Activated T-cell treated with anti-CD3 and anti-CD28 coated beads, Interleukin-2, amount 50 U/mL, for 24 hours (primary cell): ENCODE results near the gene KDM5A.

ENCODE experiments used
- DNase-seq: peaks from one replicate; pipeline ENCODE4 v3.0.0-alpha.2; 2020
- H3K27ac Mint-ChIP-seq: 2 replicates; pipeline ENCODE4 v1.8.0; 2020; ENCODE audit warnings: mild to moderate bottlenecking, mixed read lengths
- H3K27me3 Mint-ChIP-seq: 2 replicates; pipeline ENCODE4 v1.8.0; 2020; ENCODE audit warnings: mixed read lengths
- H3K36me3 Mint-ChIP-seq: 2 replicates; pipeline ENCODE4 v1.8.0; 2020; ENCODE audit warnings: low read depth, mixed read lengths
- H3K4me1 Mint-ChIP-seq: 2 replicates; pipeline ENCODE4 v1.8.0; 2020; ENCODE audit warnings: low read depth, mixed read lengths
- H3K4me3 Mint-ChIP-seq: 2 replicates; pipeline ENCODE4 v1.8.0; 2020; ENCODE audit warnings: mild to moderate bottlenecking, moderate library complexity, mixed read lengths
- H3K9me3 Mint-ChIP-seq: 2 replicates; pipeline ENCODE4 v1.8.0; 2020; ENCODE audit warnings: mixed read lengths

Gene KDM5A

DNA sequence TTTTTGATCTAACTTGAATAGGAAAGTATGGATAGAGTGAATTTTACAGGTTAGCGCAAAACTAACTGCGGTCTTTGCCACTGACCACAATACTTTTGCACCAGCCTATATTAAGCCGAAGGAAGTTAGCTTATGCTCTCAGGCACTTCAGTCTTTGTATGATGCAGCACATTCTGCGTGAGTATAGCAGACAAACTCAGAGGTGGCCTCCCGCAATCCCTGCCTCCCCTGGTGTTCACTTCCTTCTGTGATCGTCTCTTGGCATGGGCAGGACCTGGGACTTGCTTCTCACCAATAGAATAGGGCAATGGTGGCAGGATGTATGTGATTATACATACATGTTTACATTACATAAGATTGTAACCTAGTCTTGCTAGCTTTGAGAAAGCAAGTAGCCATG, 116.2 kb downstream of the KDM5A start:
- H3K27ac Mint-ChIP-seq, result no peak overlapping the region
- no peaks in the 10 kb centered on the region for H3K27me3 Mint-ChIP-seq
- H3K4me3 Mint-ChIP-seq, result no peak overlapping the region
- H3K9me3 Mint-ChIP-seq, result no peaks in the 10 kb centered on the region
- H3K36me3 Mint-ChIP-seq, result no peaks in the 10 kb centered on the region
- no peak for DNase-seq
- peaks cover 3% of the 10 kb centered on the region for H3K4me1 Mint-ChIP-seq

DNA sequence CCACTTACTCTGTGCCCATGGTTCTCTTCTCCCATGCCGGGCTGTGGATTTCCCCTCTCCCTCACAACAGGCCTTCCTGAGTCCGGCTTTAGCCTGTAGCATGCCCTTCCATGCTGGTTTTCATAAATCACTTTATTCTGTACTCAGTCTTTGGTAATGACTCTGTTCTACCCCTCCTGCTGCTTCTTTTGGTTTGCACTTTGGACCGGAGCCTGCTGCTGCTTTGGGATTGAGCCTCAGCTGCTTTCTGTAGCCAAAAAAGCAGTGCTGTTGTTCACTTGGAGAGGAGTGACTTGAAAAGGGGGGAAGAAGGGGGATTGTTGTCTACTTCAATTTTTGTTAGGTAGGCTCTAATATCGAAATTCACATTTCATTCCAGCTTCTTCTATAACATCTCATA, 118.0 kb downstream of the KDM5A start:
- no peak for DNase-seq
- Mint-ChIP-seq H3K36me3 (no peaks in the 10 kb centered on the region), H3K27me3 (no peaks in the 10 kb centered on the region), H3K27ac (no peak overlapping the region), H3K9me3 (no peaks in the 10 kb centered on the region), H3K4me1 (peaks cover 3% of the 10 kb centered on the region), H3K4me3 (no peak overlapping the region)

- no peaks in the 10 kb centered on the region for H3K9me3 Mint-ChIP-seq
- no peak for DNase-seq
- H3K4me3 Mint-ChIP-seq, result no peak overlapping the region
- no peaks in the 10 kb centered on the region for H3K36me3 Mint-ChIP-seq
- peaks cover 15% of the 10 kb centered on the region for H3K4me1 Mint-ChIP-seq
- H3K27me3 Mint-ChIP-seq, result no peaks in the 10 kb centered on the region
- H3K27ac Mint-ChIP-seq, result no peak overlapping the region
Observed at GRCh38 chr12:269191-269590, 119.9 kb downstream of the KDM5A start.

DNA sequence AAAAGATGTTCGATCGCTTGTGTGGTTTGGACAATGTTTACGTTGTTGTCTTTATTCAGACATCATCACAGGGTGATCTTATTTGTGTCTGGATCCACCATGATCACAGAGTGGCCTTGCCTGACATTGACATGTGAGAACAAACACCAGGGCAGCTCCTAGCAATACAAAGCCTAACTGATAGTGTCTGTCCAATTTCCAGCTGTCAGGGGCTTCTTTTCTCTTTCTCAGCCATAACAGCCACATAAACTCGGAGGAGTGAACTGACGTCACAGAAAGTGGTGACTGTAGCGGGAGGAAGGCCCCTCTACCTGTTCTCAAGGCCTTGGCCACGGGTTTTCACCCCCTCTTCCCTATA, 120.7 kb downstream of the KDM5A start:
- no peak for DNase-seq
- Mint-ChIP-seq H3K4me3 (no peak overlapping the region), H3K9me3 (no peaks in the 10 kb centered on the region), H3K4me1 (peaks cover 16% of the 10 kb centered on the region), H3K27me3 (no peaks in the 10 kb centered on the region), H3K36me3 (no peaks in the 10 kb centered on the region), H3K27ac (no peak overlapping the region)

DNA sequence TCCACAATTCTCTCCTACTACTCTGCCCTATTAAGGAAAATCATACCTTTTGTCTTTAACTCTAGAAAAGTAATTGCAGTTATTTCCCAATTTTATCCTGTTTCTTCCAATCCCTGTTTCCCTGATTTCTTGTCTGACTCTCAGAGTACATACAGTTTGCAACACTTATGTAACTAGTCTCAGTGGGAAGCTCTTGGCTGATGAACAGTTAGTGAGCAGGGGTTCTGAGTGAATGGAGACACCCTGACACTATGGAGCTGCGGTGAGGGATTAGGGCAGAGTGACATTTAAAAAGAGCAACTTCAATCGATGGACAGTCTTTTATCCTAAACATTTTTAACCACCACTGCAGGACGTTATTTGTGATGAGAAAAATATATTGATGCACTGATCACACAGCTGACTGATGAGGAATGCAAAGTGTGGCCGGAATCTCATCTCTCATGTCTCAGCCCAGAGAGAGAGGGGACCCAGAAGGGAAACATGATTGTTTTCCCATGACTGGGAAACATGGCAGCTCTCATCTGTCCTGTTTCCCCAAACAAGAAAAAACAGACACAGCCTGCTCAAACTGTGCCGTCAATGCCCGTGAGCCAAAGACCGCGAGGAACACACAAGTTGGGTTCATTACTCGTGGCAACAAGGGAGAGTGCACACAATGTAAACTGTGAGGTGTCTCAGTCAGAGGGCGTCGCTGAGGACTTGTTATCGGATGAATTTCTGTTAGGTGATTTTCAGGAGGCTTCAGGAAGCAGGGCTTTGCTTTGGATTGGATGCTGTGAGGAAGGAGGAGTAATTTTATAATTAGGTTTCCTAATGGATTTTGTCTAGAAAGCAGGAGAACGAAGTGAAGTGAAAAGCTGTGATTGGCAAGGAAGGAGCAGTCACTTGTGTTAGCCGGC, 121.3 kb downstream of the KDM5A start:
- no peak for DNase-seq
- H3K4me1 Mint-ChIP-seq, result peaks cover 13% of the 10 kb centered on the region

GRCh38 chr12:265096-265495, 124.0 kb downstream of the KDM5A start:
- H3K27ac Mint-ChIP-seq, result no peak overlapping the region
- no peaks in the 10 kb centered on the region for H3K36me3 Mint-ChIP-seq
- peaks cover 5% of the 10 kb centered on the region for H3K27me3 Mint-ChIP-seq
- H3K4me3 Mint-ChIP-seq, result no peak overlapping the region
- no peak for DNase-seq
- H3K9me3 Mint-ChIP-seq, result no peaks in the 10 kb centered on the region
- H3K4me1 Mint-ChIP-seq, result peaks cover 13% of the 10 kb centered on the region

More for the DNA sequence above, 121.3 kb downstream of the KDM5A start:
- Mint-ChIP-seq H3K27me3 (no peaks in the 10 kb centered on the region), H3K36me3 (no peaks in the 10 kb centered on the region), H3K9me3 (no peaks in the 10 kb centered on the region), H3K4me3 (no peak overlapping the region), H3K27ac (no peak overlapping the region)

DNA sequence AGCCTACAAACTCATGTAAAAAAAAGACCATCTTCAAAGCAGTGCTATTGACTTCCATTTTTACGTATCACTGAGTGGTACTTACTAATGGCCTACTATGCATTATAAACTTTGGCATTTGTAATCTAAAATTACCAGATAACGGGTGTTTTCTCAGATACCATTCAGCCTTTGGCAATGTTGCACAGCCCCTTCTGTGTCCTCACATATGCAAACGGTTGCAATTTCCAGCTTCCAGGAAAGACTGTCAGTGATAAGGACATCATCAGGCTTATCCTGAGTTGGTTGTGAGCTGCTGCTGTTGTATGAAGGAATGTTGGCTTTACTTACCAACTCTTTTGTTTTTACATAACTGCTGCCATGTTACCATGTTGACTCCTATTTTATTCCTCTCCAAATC, 124.9 kb downstream of the KDM5A start:
- Mint-ChIP-seq H3K9me3 (no peaks in the 10 kb centered on the region), H3K27ac (no peak overlapping the region), H3K27me3 (peaks cover 12% of the 10 kb centered on the region), H3K36me3 (no peaks in the 10 kb centered on the region), H3K4me1 (peaks cover 13% of the 10 kb centered on the region), H3K4me3 (no peak overlapping the region)
- no peak for DNase-seq

DNA sequence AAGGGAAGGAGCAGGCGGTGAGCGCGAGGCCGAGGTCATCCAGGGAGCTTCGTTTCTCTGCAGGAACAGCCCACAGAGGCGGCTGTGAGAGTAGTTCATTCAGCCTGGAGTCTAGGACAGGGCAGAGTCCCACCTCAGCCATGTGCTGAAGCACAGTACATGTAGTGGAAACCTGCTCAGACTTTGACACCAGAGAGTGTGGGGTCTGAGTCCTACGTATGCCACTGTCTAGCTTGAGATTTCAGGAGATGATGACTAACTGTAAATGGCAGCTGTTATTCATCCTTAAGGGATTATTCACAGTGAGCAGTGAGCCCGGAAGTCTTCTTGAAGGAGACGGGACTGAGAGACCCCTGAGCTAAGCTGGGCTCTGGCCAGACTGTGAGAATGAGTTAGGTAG, 125.5 kb downstream of the KDM5A start:
- Mint-ChIP-seq H3K9me3 (no peaks in the 10 kb centered on the region), H3K36me3 (no peaks in the 10 kb centered on the region), H3K27me3 (peaks cover 14% of the 10 kb centered on the region), H3K27ac (no peak overlapping the region), H3K4me1 (peaks cover 13% of the 10 kb centered on the region), H3K4me3 (no peak overlapping the region)
- no peak for DNase-seq

DNA sequence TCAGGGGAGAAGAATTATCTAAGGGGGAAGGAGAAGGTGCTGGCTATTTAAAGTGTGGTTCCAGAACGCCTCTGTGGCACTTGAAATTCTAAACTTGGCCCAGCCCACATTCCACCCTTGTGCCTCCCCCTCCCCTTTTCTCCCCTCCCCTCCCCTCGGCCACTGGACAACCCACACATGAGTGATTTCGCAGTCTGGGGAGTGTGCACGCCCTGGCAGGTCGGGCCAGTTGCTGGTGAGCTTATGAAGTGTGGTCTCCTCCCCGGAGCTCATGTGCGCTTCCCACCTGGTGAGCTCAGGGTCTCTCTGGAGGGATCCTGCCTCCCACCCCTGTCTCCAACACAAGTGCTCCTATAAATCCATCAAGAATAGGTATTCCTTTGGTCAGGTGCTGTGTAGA, 126.3 kb downstream of the KDM5A start, which contains the start of gene SLC6A13:
TSS of gene SLC6A13 (minus strand) at position 20 of the 400 bp plus-strand sequence. CDS start 2,784 bp downstream, outside the sequence.
- H3K27ac Mint-ChIP-seq, result no peak within 1 kb of the TSS
- no peak within 1 kb of the TSS for H3K4me3 Mint-ChIP-seq
- H3K9me3 Mint-ChIP-seq, result no peaks in the 10 kb centered on the region
- no peak for DNase-seq
- H3K27me3 Mint-ChIP-seq, result peaks cover 22% of the 10 kb centered on the region
- no peaks in the 10 kb centered on the region for H3K36me3 Mint-ChIP-seq
- H3K4me1 Mint-ChIP-seq, result peaks cover 13% of the 10 kb centered on the region

DNA sequence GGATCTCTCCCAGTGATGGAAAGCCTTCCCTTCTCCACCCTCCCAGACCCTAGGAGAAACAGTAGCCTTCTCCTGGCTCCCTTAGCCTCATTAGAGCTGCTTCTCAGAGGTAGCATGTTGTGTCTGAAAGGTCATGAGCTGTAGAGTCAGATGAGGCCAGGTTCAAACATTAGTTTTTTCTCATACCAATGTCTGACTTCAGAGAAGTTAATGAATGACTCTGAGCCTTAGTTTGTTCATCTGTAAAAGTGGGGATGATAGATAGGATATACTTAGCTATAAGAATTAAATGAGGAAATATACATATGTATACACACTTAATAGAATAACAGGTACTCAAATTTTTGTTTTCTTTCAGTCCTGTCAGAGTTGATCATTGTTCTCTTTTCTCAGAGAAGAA, 127.0 kb downstream of the KDM5A start:
- H3K9me3 Mint-ChIP-seq, result no peaks in the 10 kb centered on the region
- H3K4me3 Mint-ChIP-seq, result no peak overlapping the region
- H3K27ac Mint-ChIP-seq, result no peak overlapping the region
- no peak for DNase-seq
- H3K36me3 Mint-ChIP-seq, result no peaks in the 10 kb centered on the region
- peaks cover 29% of the 10 kb centered on the region for H3K27me3 Mint-ChIP-seq
- H3K4me1 Mint-ChIP-seq, result peaks cover 13% of the 10 kb centered on the region

- H3K27ac Mint-ChIP-seq, result no peak overlapping the region
- H3K27me3 Mint-ChIP-seq, result peaks cover 57% of the 10 kb centered on the region
- no peaks in the 10 kb centered on the region for H3K4me1 Mint-ChIP-seq
- H3K36me3 Mint-ChIP-seq, result no peaks in the 10 kb centered on the region
- H3K9me3 Mint-ChIP-seq, result no peaks in the 10 kb centered on the region
- no peak overlapping the region for H3K4me3 Mint-ChIP-seq
- no peak for DNase-seq
Observed at GRCh38 chr12:257521-258321, 131.4 kb downstream of the KDM5A start.

DNA sequence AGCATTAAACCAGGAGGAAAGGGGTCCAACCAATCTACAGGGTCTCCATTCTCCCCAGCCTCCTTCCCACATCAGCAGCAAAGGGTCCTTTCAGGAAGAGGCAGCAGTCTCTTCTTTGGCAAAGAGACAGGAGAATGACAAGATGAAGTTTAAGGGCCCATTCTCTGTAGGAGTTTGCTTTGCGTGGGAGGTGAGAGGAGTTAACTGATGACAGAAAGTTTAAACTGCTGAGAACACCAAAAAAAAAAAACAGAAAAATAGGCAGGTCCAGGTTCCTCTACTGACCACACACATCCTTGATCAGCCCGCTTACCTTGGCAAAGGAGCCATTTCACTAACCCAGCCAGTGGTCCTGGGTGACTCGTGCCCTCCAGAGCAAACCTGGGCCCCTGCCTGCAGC, 132.2 kb downstream of the KDM5A start:
- Mint-ChIP-seq H3K4me3 (no peak overlapping the region), H3K27me3 (peaks cover 55% of the 10 kb centered on the region), H3K27ac (no peak overlapping the region), H3K9me3 (no peaks in the 10 kb centered on the region), H3K36me3 (no peaks in the 10 kb centered on the region), H3K4me1 (no peaks in the 10 kb centered on the region)
- DNase-seq, result no peak

DNA sequence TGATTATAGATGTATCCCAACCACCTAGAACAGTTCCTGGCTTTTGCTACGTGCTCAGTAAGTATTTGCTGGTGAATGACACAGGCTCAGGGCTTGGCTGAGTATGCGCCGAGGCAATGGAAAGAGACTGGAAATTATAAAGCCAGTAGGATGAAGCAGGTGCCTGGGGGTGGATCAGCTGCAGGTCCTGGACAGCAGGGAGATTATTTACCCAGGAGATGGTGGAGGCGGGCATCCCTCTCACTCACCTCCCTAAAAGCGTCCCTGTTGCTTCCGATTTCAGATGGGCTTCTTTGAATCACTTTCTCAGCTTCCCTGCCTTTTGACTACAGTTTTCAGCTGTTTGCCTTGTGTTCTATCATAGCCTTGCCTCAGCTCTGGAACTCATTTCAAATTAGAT, 132.9 kb downstream of the KDM5A start:
- H3K36me3 Mint-ChIP-seq, result no peaks in the 10 kb centered on the region
- no peak for DNase-seq
- no peak overlapping the region for H3K27ac Mint-ChIP-seq
- no peaks in the 10 kb centered on the region for H3K9me3 Mint-ChIP-seq
- no peaks in the 10 kb centered on the region for H3K4me1 Mint-ChIP-seq
- H3K4me3 Mint-ChIP-seq, result no peak overlapping the region
- peaks cover 54% of the 10 kb centered on the region for H3K27me3 Mint-ChIP-seq

- H3K9me3 Mint-ChIP-seq, result no peaks in the 10 kb centered on the region
- no peak for DNase-seq
- no peaks in the 10 kb centered on the region for H3K36me3 Mint-ChIP-seq
- no peak overlapping the region for H3K4me3 Mint-ChIP-seq
- H3K27ac Mint-ChIP-seq, result no peak overlapping the region
- peaks cover 53% of the 10 kb centered on the region for H3K27me3 Mint-ChIP-seq
- no peaks in the 10 kb centered on the region for H3K4me1 Mint-ChIP-seq
Observed at GRCh38 chr12:254912-255311, 134.2 kb downstream of the KDM5A start.

DNA sequence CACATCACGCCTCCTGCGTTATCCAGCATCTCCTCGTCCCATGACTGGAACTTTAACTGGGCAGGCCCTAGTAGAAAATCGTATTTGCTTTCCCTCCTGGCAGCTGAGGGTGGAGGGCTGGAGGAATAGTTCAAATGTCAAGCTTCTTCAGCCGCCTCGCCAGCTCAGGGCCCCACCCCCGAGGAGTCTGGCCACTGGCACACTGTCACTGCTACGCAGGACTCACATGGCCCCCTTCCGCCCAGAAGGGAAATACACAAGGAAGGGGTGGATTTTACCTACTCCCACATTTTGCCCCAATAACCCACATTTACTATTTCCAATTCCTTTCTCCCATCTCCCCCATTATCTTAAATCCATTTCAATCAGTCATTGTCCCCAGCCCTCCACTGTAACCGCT, 135.1 kb downstream of the KDM5A start:
- Mint-ChIP-seq H3K36me3 (no peaks in the 10 kb centered on the region), H3K27ac (no peak overlapping the region), H3K4me3 (no peak overlapping the region), H3K9me3 (no peaks in the 10 kb centered on the region), H3K4me1 (no peaks in the 10 kb centered on the region), H3K27me3 (peaks cover 47% of the 10 kb centered on the region)
- no peak for DNase-seq
